HG02885 (cell line): ENCODE results near the gene GRIP1.

ENCODE experiments used
- ATAC-seq: cut with Tn5 transposase; IDR thresholded peaks from one replicate; pipeline ENCODE4 v1.9.1; 2021; ENCODE audit warnings: mild to moderate bottlenecking; ENCODE audit not compliant: unreplicated experiment, poor library complexity

GRIP1 gene

GRCh38 chr12:66493819-66494218 lies 185.1 kb downstream of the GRIP1 start:
- no peak for ATAC-seq

GRCh38 chr12:66491853-66492252 lies 187.0 kb downstream of the GRIP1 start:
- ATAC-seq, result no peak

- ATAC-seq, result no peak
These were observed 196.3 kb downstream of the GRIP1 start for GRCh38 chr12:66482351-66483203.

GRCh38 chr12:66467932-66468331 lies 210.9 kb downstream of the GRIP1 start:
- no peak for ATAC-seq

GRCh38 chr12:66461331-66461730 lies 217.5 kb downstream of the GRIP1 start:
- ATAC-seq, result no peak

GRCh38 chr12:66459944-66460482 lies 218.9 kb downstream of the GRIP1 start:
- ATAC-seq, result no peak

DNA sequence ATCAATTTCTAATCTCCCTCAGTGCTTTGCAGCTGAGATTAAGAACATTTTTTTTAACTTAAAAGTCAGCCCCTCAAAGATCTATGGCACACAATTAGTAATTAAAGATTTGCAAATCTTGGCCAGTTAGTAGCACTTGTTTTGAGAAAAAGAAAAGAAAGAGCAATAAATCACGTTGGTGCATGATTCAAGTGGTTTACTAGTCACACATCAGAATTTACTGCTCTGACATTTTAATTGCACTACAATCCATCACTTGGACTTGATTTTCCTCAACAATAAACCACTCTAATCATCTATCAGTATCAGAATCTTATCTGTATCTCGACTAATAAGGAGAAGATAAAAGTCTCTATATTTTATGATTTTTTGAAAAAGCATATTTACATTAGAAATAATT lies 222.3 kb downstream of the GRIP1 start:
- no peak for ATAC-seq

DNA sequence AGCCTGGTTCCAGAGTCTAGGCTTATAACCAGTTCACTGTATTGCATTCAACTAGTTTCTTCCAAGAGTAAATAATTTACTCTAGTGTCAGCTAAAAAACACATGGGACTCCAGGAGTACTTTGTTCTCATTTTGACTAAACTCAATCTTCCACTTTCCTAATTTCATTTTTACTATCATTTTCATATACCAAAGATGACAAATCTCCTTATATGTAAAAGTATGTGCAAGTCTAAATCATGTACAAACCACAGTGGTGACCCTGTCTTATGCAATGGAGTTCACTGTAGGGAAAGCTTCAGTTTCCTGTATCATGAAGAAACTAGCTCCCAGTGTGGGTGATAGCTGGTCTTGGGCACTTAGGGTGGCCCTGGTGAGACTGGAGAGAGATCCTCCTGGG lies 225.0 kb downstream of the GRIP1 start:
- peak; percentile 78 for ATAC-seq

DNA sequence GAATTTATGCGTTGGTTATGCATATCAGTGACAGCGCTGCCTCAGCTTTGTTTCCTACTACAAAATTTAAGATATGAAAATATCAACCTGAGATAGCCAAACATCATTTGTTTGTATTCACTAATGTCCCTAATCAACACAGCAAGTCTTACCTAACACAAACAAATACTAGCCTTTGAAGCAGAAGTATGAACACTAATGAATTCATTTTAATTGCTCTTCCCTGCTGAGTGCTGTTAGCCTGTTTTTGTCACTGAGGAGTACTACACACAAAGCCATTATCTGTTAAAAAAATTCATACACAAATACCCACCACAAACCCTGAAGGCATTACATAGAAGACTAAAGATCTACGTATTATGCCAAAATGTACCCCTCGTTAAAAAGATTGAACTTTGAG lies 225.8 kb downstream of the GRIP1 start:
- no peak for ATAC-seq

DNA sequence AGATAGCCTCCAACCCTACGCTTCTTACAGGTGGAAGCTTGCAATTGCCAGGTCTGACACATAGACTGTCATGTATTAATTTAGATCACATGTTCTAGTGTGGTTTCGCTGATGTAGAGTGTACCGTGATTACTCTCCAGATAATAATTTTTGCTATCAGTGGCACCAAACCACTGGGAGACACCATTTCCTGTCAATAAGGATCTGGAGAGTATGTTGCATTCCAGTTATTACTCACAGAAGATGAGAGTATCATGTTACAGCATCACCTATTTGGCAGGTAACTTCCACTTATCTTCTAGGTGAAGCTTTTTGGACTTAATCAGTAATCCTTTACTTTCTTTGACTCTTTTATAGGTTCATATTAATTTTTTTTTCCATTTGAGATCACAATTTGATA lies 229.3 kb downstream of the GRIP1 start:
- no peak for ATAC-seq

- no peak for ATAC-seq
These were observed 231.2 kb downstream of the GRIP1 start for GRCh38 chr12:66447643-66448042.

GRCh38 chr12:66446276-66446675 lies 232.6 kb downstream of the GRIP1 start:
- ATAC-seq, result no peak

DNA sequence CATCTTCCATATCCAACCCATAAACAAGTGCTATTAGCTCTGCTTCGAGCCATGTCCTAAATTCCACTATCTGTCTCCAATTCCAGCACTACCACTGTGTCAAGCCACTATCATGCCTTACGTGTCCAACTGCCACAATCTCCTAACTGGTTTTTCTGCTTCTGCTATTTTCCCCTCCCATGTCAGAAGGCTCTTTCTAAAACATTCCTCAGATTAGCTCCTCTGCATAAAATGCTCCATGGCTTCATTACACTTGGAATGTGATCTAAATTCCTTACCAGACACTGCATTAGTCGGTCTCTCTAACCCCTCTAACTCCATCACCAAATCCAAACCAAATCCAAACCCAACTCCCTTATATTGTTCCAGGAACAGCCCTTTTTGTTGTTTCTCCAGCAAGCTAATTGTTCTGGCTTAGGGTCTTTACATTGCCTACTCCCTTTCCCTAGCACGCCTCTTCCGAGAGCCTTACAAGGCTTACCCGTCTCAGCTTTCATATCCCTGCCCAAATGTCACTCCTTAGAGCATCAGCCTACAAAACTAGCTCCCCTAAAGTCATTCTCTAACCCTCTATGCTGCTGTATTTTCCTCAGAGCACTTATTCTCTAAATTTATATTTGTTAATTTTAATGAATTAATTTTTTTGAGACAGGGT lies 236.8 kb downstream of the GRIP1 start:
- no peak for ATAC-seq

DNA sequence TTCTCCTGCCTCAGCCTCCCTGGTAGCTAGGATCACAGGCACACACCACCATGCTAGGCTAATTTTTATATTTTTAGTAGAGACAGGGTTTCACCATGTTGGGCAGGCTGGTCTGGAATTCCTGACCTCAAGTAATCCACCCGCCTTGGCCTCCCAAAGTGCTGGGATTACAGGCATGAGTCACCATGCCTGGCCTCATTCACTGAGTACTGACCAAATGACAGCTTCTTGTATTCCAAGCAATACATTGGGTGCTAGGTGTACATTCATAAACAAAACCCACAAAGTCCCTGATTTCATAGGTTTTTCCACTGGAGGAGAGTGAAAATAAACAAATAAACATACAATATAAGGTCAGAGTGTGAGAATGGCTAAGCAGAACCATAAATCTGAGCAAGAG lies 240.3 kb downstream of the GRIP1 start:
- ATAC-seq, result no peak

- ATAC-seq, result no peak
These were observed 248.8 kb downstream of the GRIP1 start for GRCh38 chr12:66430106-66430505.

- no peak for ATAC-seq
These were observed 250.0 kb downstream of the GRIP1 start for GRCh38 chr12:66428870-66429269.

- ATAC-seq, result no peak
These were observed 250.6 kb downstream of the GRIP1 start for GRCh38 chr12:66428261-66428660.

- no peak for ATAC-seq
These were observed 252.2 kb downstream of the GRIP1 start for GRCh38 chr12:66426696-66427095.

DNA sequence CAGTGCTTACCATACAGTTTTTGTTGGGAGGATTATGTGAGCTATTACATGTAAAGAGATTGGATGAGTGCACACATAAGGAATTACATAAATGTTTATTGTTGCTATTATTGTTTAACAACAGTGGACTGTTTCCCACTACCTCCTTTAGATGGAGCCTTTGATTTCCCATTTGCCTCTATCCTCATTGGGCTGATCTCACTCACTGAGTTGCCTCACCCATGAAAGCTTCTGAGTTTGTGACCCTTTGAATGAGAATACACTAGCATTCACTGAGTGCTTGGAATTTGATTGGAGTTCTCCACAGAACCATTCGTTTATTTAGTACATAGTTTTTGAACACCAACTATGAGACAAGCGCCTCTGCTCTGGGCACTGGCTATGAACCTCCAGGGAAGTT lies 255.6 kb downstream of the GRIP1 start:
- ATAC-seq, result no peak

GRCh38 chr12:66418908-66419307 lies 260.0 kb downstream of the GRIP1 start:
- ATAC-seq, result no peak

DNA sequence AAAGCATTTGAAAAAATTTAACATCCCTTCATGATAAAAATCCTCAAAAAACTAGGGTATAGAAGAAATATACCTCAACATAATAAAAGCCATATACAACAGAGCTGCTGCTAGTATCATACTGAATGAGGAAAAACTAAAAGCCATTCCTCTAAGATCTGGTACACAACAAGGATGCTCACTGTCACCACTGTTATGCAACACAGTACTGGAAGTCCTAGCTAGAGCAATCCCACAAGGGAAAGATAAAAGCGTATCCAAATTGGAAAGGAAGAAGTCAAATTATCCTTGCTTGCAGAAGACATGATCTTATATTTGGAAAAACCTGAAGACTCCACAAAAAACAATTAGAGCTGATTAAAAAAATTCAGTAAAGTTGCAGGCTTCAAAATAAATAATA lies 261.7 kb downstream of the GRIP1 start:
- no peak for ATAC-seq
